IMR-90 (cell line): ENCODE measurements around the gene DOCK7.
"Not testable (repeated sequence)": the region's sequence is repeated elsewhere in the genome, so short reads cannot be mapped to it uniquely, and the experiment has no call there.

Source experiments
- CHD1 ChIP-seq: IDR thresholded peaks from 2 replicates; pipeline ENCODE4 v1.6.1; 2012; ENCODE audit warnings: low read depth, low read length, improper control_type of control experiment
- CTCF ChIP-seq: conservative IDR thresholded peaks from 2 replicates; pipeline ENCODE4 v1.5.1; 2012; ENCODE audit warnings: mild to moderate bottlenecking, low read depth, low read length, improper control_type of control experiment
- FOS ChIP-seq: fragments of 150-350 bp; IDR thresholded peaks from 2 replicates; pipeline ENCODE4 v1.6.1; 2016; ENCODE audit warnings: low read depth, low read length
- POLR2A ChIP-seq: IDR thresholded peaks from 2 replicates; pipeline ENCODE4 v1.6.1; 2012; ENCODE audit warnings: mild to moderate bottlenecking, low read depth, low read length
- RCOR1 ChIP-seq: IDR thresholded peaks from 2 replicates; pipeline ENCODE4 v1.6.1; 2012; ENCODE audit warnings: mild to moderate bottlenecking, low read length, improper control_type of control experiment; ENCODE audit not compliant: insufficient replicate concordance
- TF ChIP-seq, protein P1 (sequence below): fragments of 150-350 bp; IDR thresholded peaks from 2 replicates; pipeline ENCODE4 v1.6.1; 2016; ENCODE audit warnings: low read depth, mild to moderate bottlenecking, low read length, moderate library complexity, borderline replicate concordance

DNA sequence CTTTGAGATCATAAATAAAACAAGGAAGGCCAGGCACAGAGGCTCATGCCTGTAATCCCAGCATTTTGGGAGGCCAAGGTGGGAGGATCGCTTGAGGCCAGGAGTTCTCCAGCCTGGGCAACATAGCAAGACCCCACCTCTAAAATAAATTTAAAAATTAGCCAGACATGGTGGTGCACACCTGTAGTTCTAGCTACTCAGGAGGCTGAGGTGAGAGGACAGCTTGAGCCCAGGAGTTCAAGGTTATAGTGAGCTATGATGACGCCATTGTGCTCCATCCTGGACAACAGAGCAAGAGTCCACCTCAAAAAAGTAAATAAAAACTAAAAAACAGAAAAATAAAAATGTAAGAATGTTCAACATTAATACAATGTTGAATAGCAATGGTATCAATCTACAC, 10.4 kb downstream of the DOCK7 start:
- TF ChIP-seq CTCF, RCOR1, POLR2A, FOS, CHD1: not testable (repeated sequence)
- TF ChIP-seq, protein P1, sequence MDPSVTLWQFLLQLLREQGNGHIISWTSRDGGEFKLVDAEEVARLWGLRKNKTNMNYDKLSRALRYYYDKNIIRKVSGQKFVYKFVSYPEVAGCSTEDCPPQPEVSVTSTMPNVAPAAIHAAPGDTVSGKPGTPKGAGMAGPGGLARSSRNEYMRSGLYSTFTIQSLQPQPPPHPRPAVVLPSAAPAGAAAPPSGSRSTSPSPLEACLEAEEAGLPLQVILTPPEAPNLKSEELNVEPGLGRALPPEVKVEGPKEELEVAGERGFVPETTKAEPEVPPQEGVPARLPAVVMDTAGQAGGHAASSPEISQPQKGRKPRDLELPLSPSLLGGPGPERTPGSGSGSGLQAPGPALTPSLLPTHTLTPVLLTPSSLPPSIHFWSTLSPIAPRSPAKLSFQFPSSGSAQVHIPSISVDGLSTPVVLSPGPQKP, result not testable (repeated sequence)
